ENCODE data around the gene KIAA0825.
"Not testable (repeated sequence)": the region's sequence is repeated elsewhere in the genome, so short reads cannot be mapped to it uniquely, and the experiment has no call there.

Gene KIAA0825

GRCh38 chr5:94366811-94367210 lies 251.6 kb downstream of the KIAA0825 start:
- WGBS, 2 experiments (ENCODE audit: insufficient coverage in 2 of 2): 90 to 94% methylated on average over 3 to 4 of the region's 4 CpGs
- no peaks in the 10 kb centered on the region for H3K4me1 ChIP-seq (ENCODE audit: control insufficient read depth, insufficient read depth, low read length, poor library complexity, severe bottlenecking)

GRCh38 chr5:94362857-94363256 lies 255.5 kb downstream of the KIAA0825 start:
- Histone ChIP-seq H3K36me3 (ENCODE audit: control insufficient read depth, insufficient read depth, low read length) (no peaks in the 10 kb centered on the region), H3K9me3 (ENCODE audit: control insufficient read depth, low read length) (no peaks in the 10 kb centered on the region), H3K27ac (ENCODE audit: low read depth, low read length, severe bottlenecking) (no peak overlapping the region), H3K4me1 (ENCODE audit: control insufficient read depth, insufficient read depth, low read length, poor library complexity, severe bottlenecking) (no peaks in the 10 kb centered on the region), H3K4me3 (ENCODE audit: extremely low read depth, insufficient read depth, low read length, poor library complexity, severe bottlenecking) (no peak overlapping the region)
- no CpG with 5 or more reads among the region's 1 CpG for WGBS, 2 experiments (ENCODE audit: insufficient coverage in 2 of 2)

More at GRCh38 chr5:94366811-94367210, 251.6 kb downstream of the KIAA0825 start:
- no peak overlapping the region for H3K27ac ChIP-seq (ENCODE audit: low read depth, low read length, severe bottlenecking)
- H3K4me3 ChIP-seq (ENCODE audit: extremely low read depth, insufficient read depth, low read length, poor library complexity, severe bottlenecking): no peak overlapping the region
- H3K36me3 ChIP-seq (ENCODE audit: control insufficient read depth, insufficient read depth, low read length): no peaks in the 10 kb centered on the region
- no peaks in the 10 kb centered on the region for H3K9me3 ChIP-seq (ENCODE audit: control insufficient read depth, low read length)

GRCh38 chr5:94361832-94362796 lies 256.3 kb downstream of the KIAA0825 start:
- 18 to 36% methylated on average over 2 to 4 of the region's 5 CpGs for WGBS, 2 experiments (ENCODE audit: insufficient coverage in 2 of 2)
- H3K36me3 ChIP-seq (ENCODE audit: control insufficient read depth, insufficient read depth, low read length): no peaks in the 10 kb centered on the region
- no peak overlapping the region for H3K4me3 ChIP-seq (ENCODE audit: extremely low read depth, insufficient read depth, low read length, poor library complexity, severe bottlenecking)
- no peak overlapping the region for H3K27ac ChIP-seq (ENCODE audit: low read depth, low read length, severe bottlenecking)
- H3K4me1 ChIP-seq (ENCODE audit: control insufficient read depth, insufficient read depth, low read length, poor library complexity, severe bottlenecking): no peaks in the 10 kb centered on the region
- H3K9me3 ChIP-seq (ENCODE audit: control insufficient read depth, low read length): no peaks in the 10 kb centered on the region

- no CpG with 5 or more reads among the region's 1 CpG for WGBS, 2 experiments (ENCODE audit: insufficient coverage in 2 of 2)
- no peaks in the 10 kb centered on the region for H3K4me1 ChIP-seq (ENCODE audit: control insufficient read depth, insufficient read depth, low read length, poor library complexity, severe bottlenecking)
- no peaks in the 10 kb centered on the region for H3K9me3 ChIP-seq (ENCODE audit: control insufficient read depth, low read length)
- H3K27ac ChIP-seq (ENCODE audit: low read depth, low read length, severe bottlenecking): no peak overlapping the region
- H3K36me3 ChIP-seq (ENCODE audit: control insufficient read depth, insufficient read depth, low read length): no peaks in the 10 kb centered on the region
- no peak overlapping the region for H3K4me3 ChIP-seq (ENCODE audit: extremely low read depth, insufficient read depth, low read length, poor library complexity, severe bottlenecking)
Observed at GRCh38 chr5:94361161-94361560, 257.2 kb downstream of the KIAA0825 start.

- Histone ChIP-seq H3K4me1 (ENCODE audit: control insufficient read depth, insufficient read depth, low read length, poor library complexity, severe bottlenecking) (no peaks in the 10 kb centered on the region), H3K36me3 (ENCODE audit: control insufficient read depth, insufficient read depth, low read length) (no peaks in the 10 kb centered on the region), H3K9me3 (ENCODE audit: control insufficient read depth, low read length) (no peaks in the 10 kb centered on the region), H3K27ac (ENCODE audit: low read depth, low read length, severe bottlenecking) (no peak overlapping the region), H3K4me3 (ENCODE audit: extremely low read depth, insufficient read depth, low read length, poor library complexity, severe bottlenecking) (no peak overlapping the region)
- WGBS, 2 experiments (ENCODE audit: insufficient coverage in 2 of 2): 83% methylated on average over 2 of the region's 4 CpGs; no CpG with 5 or more reads in 1 of the 2 experiments
Observed at GRCh38 chr5:94360382-94361130, 257.8 kb downstream of the KIAA0825 start.

- Histone ChIP-seq H3K9me3 (ENCODE audit: control insufficient read depth, low read length) (no peaks in the 10 kb centered on the region), H3K4me3 (ENCODE audit: extremely low read depth, insufficient read depth, low read length, poor library complexity, severe bottlenecking) (no peak overlapping the region), H3K27ac (ENCODE audit: low read depth, low read length, severe bottlenecking) (no peak overlapping the region), H3K4me1 (ENCODE audit: control insufficient read depth, insufficient read depth, low read length, poor library complexity, severe bottlenecking) (no peaks in the 10 kb centered on the region), H3K36me3 (ENCODE audit: control insufficient read depth, insufficient read depth, low read length) (no peaks in the 10 kb centered on the region)
- 60% methylated on average over 1 of the region's 3 CpGs; no CpG with 5 or more reads in 1 of the 2 experiments for WGBS, 2 experiments (ENCODE audit: insufficient coverage in 2 of 2)
Observed at GRCh38 chr5:94359880-94360279, 258.5 kb downstream of the KIAA0825 start.

- Histone ChIP-seq H3K4me1 (ENCODE audit: control insufficient read depth, insufficient read depth, low read length, poor library complexity, severe bottlenecking) (no peaks in the 10 kb centered on the region), H3K36me3 (ENCODE audit: control insufficient read depth, insufficient read depth, low read length) (no peaks in the 10 kb centered on the region), H3K9me3 (ENCODE audit: control insufficient read depth, low read length) (no peaks in the 10 kb centered on the region), H3K27ac (ENCODE audit: low read depth, low read length, severe bottlenecking) (no peak overlapping the region), H3K4me3 (ENCODE audit: extremely low read depth, insufficient read depth, low read length, poor library complexity, severe bottlenecking) (no peak overlapping the region)
Observed at GRCh38 chr5:94355811-94356210, 262.6 kb downstream of the KIAA0825 start.

GRCh38 chr5:94354837-94355485 lies 263.4 kb downstream of the KIAA0825 start:
- H3K4me3 ChIP-seq (ENCODE audit: extremely low read depth, insufficient read depth, low read length, poor library complexity, severe bottlenecking): not testable (repeated sequence)
- 31 to 34% methylated on average over 3 to 4 of the region's 5 CpGs for WGBS, 2 experiments (ENCODE audit: insufficient coverage in 2 of 2)

GRCh38 chr5:94353605-94354004 lies 264.8 kb downstream of the KIAA0825 start:
- no peaks in the 10 kb centered on the region for H3K4me1 ChIP-seq (ENCODE audit: control insufficient read depth, insufficient read depth, low read length, poor library complexity, severe bottlenecking)
- WGBS, 2 experiments (ENCODE audit: insufficient coverage in 2 of 2): no CpG with 5 or more reads among the region's 4 CpGs
- H3K36me3 ChIP-seq (ENCODE audit: control insufficient read depth, insufficient read depth, low read length): no peaks in the 10 kb centered on the region
- H3K27ac ChIP-seq (ENCODE audit: low read depth, low read length, severe bottlenecking): no peak overlapping the region
- no peak overlapping the region for H3K4me3 ChIP-seq (ENCODE audit: extremely low read depth, insufficient read depth, low read length, poor library complexity, severe bottlenecking)
- no peaks in the 10 kb centered on the region for H3K9me3 ChIP-seq (ENCODE audit: control insufficient read depth, low read length)

More at GRCh38 chr5:94354837-94355485, 263.4 kb downstream of the KIAA0825 start:
- not testable (repeated sequence) for H3K4me1 ChIP-seq (ENCODE audit: control insufficient read depth, insufficient read depth, low read length, poor library complexity, severe bottlenecking); H3K27ac ChIP-seq (ENCODE audit: low read depth, low read length, severe bottlenecking); H3K9me3 ChIP-seq (ENCODE audit: control insufficient read depth, low read length); H3K36me3 ChIP-seq (ENCODE audit: control insufficient read depth, insufficient read depth, low read length)

- H3K9me3 ChIP-seq (ENCODE audit: control insufficient read depth, low read length): no peaks in the 10 kb centered on the region
- WGBS, 2 experiments (ENCODE audit: insufficient coverage in 2 of 2): 93 to 95% methylated on average over 4 to 7 of the region's 8 CpGs
- no peaks in the 10 kb centered on the region for H3K4me1 ChIP-seq (ENCODE audit: control insufficient read depth, insufficient read depth, low read length, poor library complexity, severe bottlenecking)
- H3K27ac ChIP-seq (ENCODE audit: low read depth, low read length, severe bottlenecking): no peak overlapping the region
- H3K4me3 ChIP-seq (ENCODE audit: extremely low read depth, insufficient read depth, low read length, poor library complexity, severe bottlenecking): no peak overlapping the region
- H3K36me3 ChIP-seq (ENCODE audit: control insufficient read depth, insufficient read depth, low read length): no peaks in the 10 kb centered on the region
Observed at GRCh38 chr5:94347130-94347529, 271.3 kb downstream of the KIAA0825 start.

Measured in mesodermal cell (in vitro differentiated cells).